Kidney glomerular epithelial cell (primary cell): ENCODE data around the gene STXBP6.
A peak's percentile ranks its signal among the peaks of the same experiment; 100 is the strongest.

ENCODE experiments used
- DNase-seq: peaks from one replicate; lab custom pipeline; 2025; lab: John Stamatoyannopoulos, UW

Gene STXBP6

DNA sequence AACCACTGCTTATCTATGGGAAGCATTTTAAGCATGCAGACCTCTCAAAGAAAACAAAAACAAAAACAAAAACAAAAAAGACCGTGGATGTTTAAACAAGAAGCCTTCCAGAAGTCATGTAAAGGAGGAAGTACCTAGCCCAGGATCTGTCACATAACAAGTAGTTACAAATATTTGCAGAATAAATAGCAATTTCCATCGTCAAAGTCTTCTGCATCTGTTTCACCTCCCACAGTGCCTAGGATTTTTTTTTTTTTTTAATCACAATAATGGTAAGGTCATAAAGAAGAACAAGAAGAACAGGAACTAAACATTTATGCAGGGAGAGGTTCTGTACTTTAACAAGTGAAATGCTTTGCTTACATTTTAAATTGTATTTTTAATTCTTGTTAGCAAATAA, 2.4 kb upstream of the STXBP6 start:
- no peak for DNase-seq

DNA sequence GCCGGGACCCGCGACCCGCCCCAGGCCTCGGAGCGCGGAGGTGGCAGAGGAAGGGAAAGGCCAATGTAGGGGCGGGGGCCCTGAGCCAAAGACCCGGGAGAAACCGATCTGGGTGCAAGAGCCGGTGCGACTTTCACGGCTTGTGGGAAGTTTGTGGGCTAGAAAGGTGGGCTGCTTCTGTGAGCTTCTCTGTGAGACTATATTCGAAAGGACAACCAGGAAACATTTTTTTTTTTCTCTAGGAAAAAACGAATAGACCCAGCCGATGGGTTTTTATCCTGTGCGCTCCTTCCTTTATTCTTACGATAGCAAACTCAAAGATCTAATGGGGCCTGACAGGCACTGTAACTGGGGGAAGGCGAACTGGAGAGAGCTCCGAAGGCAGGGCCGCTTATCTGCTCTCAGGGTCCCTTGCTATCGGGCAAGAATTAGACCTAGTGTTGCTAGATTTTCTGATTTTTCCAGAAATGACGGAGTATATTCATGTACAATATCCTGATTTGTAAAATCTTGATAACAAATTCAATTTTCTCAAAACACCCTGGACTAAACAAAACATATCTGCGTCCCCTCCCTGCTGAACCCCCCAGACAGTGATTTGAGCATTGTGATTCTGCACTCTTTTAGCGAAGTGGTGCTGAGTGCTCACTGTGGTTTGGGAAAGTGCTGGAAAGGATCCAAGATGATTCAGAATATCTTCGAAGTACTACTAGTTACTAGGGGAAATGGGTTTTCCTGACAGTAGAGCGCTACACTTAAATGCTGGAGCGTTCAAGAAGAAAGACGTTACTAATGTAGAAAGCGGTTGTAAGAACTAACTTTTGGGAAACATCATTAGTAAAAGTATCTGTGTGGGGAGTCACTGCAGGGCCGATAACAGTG, 563 bp upstream of the STXBP6 start:
- peak; percentile 13 for DNase-seq

DNA sequence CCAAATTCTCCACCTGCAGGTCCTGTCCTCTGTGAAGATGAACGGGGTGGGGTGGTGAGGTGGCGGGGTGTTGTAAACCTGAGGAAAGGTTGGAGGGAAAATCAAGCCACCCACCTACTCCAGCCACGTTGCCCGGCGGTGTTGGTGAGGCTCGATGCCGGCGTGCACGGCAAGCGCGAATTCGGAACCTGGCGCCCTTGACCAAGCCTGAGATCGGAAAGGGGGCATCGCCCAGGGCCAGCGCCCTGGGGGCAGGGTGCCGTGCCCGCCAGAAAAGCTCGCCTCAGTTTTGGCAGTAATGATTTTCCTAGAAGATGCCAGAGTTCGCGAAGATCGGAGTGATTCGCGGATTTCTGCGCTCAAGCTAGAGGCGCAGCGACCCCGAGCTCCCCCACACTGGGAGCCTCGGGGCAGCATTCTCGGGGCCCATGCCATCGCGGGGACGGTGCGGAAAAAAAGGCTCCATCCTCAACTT, 817 bp downstream of the STXBP6 start:
- DNase-seq: no peak

DNA sequence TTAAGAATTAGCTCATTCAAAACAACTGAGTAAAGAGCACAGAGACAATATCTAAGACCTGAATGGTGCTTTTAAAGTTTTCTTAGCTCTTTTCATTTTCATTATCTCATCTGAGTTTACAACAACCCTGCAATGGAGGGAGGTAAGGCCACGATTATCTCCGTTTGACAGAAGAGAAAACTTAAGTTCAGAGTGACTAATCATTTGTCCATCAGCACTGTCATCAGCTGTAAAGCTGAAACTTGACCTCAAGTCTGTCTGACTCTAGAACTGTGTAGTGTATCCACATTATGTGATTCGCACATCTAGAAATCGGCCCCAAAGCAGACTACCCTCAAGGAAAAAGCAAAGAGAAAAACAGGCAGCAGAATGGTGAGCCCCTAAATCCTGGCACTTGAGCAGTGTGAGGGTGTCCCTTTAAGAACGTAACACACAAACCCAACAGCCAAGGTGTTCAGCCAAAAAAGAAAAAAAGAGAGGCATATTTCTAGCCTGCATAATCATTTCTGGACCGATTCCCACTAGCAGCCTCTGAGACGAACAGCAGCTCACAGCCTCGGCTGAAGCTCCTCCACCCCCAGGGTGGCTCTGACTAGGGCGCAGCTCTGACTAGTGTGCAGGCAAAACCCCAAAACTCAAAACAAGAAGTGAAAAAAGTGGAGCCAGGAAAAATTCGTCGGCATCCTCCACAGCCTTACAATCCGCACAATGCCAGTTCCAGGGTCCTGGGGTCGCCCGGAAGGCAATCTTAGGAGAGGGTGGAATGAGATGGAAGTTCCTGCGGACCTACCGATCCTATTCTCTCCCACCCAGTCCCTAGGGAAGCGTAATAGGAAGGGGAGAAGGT, 1.6 kb downstream of the STXBP6 start:
- DNase-seq: peak; percentile 29

DNA sequence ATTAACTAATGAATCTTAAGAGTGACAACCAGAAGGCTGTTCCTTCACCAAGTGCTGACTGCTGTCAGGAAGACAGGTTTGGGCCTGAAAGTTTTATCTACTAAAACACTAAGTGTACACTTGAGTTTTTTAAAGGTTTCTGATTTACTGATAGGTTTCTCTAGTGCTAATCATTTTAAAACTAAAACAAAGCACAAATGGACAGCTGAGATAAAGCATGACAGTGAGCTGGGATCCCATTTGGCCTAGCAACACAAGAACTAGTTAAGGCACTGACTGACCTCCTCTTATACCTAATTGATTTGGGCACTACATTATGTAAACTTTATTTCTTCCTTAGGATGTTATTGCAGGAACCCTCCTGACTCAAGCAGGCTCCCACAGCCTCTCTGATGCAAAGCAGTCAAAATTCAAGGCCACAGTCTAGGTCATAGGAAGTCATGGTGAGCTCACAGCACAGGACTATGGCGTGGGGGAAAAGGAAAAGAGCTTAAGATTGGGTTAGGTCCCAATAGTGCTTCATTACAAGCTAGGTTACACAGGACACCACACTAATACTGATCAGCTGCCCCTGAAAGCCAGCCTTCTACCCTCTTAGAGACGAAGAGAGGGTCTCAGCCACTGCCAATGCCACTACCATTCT, 3.5 kb downstream of the STXBP6 start:
- no peak for DNase-seq

DNA sequence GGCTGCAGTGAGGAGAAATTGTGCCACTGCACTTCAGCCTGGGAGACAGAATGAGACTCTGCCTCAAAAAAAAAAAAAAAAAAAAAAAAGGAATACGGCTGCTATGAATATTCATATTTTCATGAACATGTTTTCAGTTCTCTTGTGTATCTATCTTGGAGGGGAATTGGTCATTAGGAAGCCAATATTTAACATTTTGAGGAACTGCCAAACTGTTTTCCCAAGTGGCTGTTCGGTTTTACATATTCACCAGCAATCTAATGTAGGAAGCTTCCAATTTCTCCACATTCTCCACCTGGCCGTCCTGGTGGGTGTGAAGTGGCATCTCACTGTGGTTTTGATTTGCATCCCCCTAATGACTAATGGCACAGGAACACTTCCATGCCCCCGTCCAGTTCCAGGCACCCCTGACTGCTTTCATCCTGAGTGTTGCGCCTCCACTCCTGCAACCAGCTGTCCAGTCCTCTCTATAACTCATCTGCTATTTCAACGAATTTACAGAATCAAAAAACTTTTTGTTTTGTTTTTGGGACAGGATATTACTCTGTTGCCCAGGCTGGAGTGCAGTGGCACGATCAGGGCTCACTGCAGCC, 5.7 kb downstream of the STXBP6 start:
- no peak for DNase-seq

DNA sequence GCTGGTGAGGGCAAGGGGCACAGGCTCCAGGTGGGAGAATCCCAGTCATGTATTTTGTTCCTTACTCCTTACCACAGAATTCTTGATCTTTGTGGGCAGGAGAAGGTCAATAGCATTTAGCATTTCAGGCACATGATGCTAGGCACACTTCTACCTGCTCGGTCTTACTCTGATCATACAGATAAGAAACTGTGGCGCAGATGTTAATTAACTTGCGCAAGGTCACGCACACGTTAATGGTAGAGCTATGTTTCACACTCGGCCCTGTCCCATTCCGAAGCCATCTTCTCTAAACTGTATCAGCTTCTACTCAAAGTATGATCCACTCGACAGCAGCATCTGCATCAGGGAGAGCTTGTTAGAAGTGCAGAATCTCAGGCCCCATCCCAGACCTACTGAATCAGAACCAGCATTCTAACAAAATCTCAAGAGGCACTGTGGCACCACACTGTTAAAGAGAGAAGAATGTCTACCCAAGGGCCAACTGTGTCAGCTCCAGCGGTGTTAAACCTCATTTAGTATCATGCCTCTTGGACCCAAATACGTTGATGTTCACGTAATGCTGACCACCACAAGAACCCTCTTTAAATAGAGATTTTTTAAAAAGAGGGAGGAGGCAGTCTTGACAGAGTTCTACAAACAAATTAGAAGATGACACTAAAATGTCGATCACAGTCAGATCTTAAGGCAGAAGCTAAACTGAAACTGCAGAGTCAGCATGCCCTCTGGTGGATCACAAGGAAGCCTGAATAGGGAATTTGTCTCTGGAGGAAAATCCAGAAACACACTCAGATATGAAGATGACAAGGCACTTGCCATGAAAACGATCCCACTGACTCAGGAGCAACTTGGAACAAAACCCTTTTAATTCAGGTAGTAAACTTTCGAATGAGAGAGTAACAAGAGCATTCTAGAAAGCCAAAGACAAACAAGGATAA, 7.3 kb downstream of the STXBP6 start:
- DNase-seq: peak; percentile 44

DNA sequence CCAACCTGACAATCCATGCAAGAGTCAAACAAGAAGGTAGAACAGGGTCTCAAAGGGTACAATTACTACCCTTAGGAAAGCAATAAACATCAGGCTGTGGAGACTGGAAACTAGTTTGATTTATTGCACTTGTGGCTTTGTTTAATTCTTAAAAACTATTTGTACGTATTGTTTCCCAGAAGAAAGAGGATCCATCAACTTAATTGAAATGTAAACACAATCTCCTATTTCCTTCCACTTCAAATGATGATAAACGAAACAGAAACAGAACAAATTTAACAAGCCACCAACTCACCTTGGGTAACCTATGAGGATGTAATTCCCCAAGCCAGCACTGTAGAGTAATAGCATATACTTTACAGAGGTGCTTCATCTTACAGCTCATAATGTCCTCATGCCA, 8.0 kb downstream of the STXBP6 start:
- DNase-seq: no peak

DNA sequence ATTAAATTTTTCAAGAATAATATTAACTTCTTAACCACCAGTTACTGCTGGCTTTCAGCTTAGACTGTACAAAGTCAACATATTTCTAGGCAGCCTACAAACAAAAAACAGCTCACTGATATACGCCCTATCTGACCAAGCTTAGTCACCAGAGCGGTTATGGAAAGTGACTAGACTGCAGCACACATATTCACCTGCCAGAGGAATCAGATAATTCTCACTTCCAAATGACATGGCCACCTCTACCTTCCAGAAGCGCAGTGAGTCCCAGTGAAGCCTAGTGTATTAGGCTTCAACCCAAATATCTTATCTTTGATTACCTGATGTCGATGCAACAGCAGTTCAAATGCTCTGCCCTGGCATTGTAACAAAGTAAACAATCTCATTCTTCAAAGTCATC, 8.5 kb downstream of the STXBP6 start:
- DNase-seq: no peak

DNA sequence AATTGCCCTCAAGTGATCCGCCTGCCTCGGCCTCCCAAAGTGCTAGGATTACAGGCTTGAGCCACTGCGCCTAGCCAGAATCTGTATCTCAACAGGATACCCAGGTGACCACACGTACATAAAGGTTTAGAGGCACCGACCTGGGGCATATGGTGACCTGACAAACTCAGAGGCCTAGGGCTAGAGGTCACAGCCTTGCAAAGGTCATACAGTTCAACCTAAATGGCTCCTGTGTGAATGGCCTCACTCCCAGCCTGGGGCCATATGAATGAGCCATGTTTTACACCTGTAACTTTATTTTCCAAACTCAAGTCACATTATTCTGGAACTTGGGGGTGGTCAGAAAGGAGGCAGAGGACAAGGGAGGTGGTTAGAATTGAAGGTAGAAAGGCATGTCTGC, 10.0 kb downstream of the STXBP6 start:
- DNase-seq: no peak

DNA sequence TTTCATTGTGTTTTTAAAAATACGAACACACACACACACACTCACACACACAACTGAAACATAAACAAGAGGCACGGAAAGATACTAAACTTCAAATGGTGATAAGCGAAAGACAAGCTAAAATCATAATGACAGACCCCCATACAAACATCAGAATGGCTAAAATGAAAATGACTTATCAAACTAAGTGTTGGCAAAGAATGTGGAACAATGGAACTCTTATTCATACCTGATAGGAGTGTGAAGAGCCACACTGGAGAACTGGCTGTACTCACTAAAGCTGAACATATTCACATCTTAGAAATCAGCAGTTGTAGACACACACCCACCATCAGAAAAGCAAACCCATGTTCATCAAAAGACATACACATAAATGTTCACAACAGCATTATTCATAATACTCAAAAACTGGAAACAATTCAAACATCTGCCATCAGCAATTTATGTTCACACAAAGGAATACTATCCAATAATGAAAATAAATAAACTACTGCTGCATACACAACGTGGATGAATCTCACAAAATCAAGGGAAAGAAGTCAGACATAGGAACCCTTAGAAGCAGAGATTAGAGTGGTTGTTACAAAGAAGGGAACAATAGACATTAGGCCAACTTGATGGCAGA, 11.8 kb downstream of the STXBP6 start:
- no peak for DNase-seq

DNA sequence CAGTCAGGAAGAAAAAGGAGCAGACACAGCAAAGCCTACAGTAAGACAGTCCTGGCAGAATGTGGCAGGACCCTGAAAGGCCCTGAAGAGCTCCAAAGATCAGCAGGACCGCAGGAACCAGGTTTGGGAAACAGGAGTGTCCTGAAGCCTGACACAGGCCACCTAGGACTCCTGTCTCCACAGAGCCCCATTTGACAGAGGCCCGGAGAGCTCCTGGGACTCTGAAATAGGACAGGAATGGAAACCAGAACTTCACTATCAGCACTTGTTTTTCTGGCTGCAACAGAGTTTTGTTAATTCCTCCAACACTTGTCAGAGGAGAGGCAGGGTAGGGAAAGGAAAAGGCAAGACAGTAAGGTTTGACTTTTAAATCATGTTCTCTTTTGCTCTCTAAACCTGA, 12.9 kb downstream of the STXBP6 start:
- DNase-seq: no peak

DNA sequence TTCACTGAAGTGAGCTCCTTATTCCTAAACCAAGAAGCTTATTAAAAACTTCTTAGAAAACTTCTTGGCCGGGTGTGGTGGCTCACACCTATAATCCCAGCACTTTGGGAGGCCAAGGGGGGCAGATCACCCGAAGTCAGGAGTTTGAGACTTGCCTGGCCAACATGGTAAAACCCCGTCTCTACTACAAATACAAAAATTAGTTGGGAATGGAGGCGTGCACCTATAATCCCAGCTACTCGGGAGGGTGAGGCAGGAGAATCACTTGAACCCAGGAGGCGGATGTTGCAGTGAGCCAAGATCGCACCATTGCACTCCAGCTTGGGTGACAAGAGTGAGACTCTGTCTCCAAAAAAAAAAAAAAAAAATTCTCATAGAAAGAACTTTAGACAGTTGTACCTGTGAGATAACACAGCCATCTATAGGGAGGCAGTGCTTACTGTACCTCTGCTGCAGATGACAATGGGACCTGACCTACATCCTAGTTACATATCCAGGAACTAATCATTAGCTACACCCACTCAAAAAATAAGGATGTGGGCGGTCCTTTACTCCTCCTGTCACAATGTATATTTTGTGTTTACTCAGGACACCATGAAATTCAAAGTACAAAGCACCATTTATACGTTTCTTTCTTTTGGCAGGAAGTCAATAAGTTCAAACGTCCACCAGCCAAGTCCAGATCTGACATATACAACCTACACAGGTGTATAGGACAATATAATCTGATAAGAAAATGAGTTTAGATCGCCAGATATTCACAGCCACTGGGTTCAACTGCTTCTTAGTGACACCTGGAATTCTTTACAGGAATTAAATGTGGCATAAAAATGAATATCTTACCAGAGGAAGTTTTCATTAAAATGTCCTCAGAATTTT, 14.9 kb downstream of the STXBP6 start:
- no peak for DNase-seq

DNA sequence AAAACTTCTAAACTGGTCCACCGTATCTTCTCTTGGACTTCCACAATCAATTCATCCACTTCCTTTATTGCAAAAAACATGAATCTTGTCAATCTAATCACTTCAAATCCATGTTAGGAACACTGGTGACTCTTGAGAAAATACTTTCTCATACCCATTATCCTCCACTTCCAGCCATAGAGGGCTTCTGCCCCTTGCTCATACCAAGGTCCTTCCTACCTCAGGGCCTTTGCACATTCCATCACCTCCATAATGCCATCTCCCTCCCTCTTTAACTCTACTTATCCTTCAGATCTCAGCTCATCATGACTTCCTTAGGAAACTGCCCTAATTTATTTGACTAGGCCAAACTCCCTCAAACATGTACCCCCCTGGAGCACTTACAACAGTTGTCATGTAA, 16.6 kb downstream of the STXBP6 start:
- no peak for DNase-seq

DNA sequence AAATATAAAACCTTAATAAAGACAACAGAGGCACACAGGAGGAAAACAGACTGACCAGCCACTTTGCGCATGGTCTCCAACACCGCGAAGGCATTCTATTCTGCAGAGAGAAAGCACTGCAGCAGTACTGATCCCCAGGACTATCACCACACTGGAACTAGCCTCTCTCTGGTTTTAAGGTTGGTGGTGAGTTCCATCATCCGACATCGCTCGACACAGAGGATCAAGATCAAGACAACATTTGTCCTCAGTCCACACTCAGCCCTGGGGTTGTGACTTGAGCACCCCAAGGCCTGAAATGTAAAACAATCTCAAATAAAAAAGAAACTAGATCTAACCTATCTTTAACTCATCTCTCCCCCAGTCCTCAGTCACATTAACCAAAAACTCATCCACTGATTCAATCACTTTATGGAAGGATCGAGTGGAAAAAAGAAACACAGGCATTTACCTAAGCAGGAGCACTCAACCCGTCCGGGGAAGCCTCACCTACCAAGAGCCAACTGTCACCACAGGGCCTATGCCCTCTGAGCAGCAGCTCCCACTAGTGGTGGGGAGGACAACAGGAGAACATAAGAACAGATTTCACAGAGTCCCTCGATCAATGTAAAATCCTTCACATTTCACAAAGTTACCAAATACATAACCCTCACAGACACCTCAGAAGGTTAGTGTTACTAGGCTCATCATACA, 17.7 kb downstream of the STXBP6 start:
- DNase-seq: no peak

DNA sequence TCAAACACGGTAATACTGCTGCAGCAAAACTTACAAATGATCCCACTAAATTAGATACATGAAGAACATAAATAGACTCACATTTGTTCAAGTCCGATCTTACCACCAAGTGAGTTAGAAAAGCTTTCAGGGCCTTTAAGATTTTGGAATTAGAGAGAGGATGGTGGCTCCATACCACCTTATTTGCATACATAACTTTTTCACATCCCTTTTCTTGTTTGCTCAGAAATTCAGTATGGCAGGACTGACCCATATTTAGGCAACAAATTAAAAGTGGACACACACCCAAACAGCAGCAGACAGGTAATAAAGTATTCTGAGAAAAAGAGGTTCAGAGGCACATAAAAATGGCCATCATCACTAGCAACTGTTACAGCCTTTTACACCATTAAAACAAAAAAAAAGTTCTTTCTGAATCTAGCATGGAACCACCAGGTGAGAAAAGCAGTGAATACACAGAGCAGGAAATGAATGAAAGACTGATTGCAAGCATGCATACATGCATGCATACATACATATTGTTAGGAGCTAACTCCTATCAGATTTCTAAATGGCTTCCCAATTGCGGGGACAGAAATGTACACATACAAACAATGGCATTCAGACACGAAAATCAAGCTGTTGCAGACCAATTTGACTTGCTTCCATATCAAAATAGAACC, 23.3 kb downstream of the STXBP6 start:
- no peak for DNase-seq

DNA sequence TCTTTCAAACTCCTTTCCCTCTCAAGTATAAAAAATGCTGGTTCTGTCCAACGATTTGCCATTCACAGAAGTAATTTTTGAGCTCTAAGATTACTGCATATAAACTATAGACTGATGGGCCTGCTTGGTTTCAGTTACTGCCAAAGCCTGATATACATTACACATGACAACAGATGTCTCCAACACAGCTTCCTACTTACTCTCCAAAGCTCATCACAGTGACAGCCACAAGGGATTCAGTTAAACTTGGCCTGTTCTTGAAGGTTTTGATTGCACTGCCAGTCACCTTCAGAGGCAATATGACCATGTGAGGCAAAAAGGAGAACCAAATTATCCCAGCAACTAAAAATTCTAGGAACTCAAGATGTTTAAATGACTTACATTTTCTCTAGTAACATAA, 30.1 kb downstream of the STXBP6 start:
- DNase-seq: no peak

DNA sequence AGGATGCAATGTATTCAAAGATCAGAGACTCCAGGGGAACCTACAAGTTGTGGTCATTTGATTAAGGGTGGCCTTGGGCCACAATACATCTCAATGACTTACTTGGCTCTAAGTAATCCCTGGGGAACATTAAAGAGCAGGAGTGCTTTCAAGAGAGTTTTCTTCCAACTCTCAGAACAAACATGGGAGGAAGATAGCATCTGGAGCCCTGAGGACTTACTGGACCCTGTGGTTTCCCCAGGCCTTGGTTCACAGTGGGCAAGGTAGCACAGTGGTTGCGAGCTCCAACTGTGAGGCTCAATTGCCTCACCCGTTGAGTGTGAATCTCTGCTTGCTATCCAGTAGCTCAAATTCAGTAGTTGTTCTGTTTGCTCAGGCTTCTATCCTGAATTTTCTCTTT, 32.4 kb downstream of the STXBP6 start:
- no peak for DNase-seq
